SK-N-MC (cell line): ENCODE results near the gene WDR77.

Experiments used
- EZH2 ChIP-seq: fragments of 200-600 bp; sonication (generic); IDR thresholded peaks from one replicate; pipeline ENCODE4 v1.6.1; 2017; ENCODE audit warnings: antibody characterized with exemption
- FOXP2 ChIP-seq: optimal IDR thresholded peaks from 2 replicates; pipeline ENCODE3; 2011; ENCODE audit warnings: mild to moderate bottlenecking, moderate library complexity; ENCODE audit not compliant: insufficient read depth; ENCODE audit errors: extremely low read length, control extremely low read depth
- POLR2AphosphoS5 ChIP-seq: IDR thresholded peaks from 2 replicates; pipeline ENCODE4 v1.6.1; 2012; ENCODE audit warnings: mild to moderate bottlenecking, low read depth, low read length, borderline replicate concordance

DNA sequence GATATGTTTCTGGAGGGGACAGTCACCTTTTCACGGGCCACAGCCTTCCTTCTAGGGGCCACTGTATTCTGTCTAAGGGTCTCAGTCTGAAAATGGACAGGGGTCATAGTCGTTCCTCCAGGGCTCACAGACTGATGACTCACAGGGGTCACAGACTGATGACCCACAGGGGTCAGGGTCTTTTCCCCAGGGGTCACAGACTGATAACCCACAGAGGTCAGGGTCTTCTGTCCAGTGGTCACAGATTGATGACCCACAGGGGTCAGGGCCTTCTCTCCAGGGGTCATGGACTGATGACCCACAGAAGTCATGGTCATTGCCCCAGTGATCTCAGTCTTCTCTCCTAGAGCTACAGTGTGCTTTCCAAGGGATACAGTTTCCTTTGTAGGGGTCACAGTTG, 34.3 kb downstream of the WDR77 start:
- TF ChIP-seq POLR2AphosphoS5 (no peak), EZH2 (no peak), FOXP2 (no peak)
